ENCODE results near the gene C16orf87. TPM values are rescaled to one million over a fixed set of nuclear protein-coding genes. Genes with fewer than 3 reads are reported as not detected.

C16orf87 gene
- total RNA-seq, 1 donor from 2014 or later: 10.1 TPM

GRCh38 chr16:46828292-46828691 lies 2.7 kb downstream of the C16orf87 start:
- DNase-seq (ENCODE audit: low read depth): no peak
- Histone ChIP-seq H3K4me3 (ENCODE audit: low read depth, low read length) (no peak overlapping the region), H3K27me3 (ENCODE audit: control insufficient read depth, insufficient read depth, low read length) (no peaks in the 10 kb centered on the region), H3K36me3 (ENCODE audit: control insufficient read depth, insufficient read depth, low read length) (no peaks in the 10 kb centered on the region)
- TF ChIP-seq CTCF (IDR thresholded peaks at IDR 0.05; ENCODE audit: insufficient read depth, low read length, poor library complexity, severe bottlenecking): no peak

GRCh38 chr16:46826631-46827030 lies 4.3 kb downstream of the C16orf87 start:
- no peak overlapping the region for H3K4me3 ChIP-seq (ENCODE audit: low read depth, low read length)
- H3K36me3 ChIP-seq (ENCODE audit: control insufficient read depth, insufficient read depth, low read length): no peaks in the 10 kb centered on the region
- no peaks in the 10 kb centered on the region for H3K27me3 ChIP-seq (ENCODE audit: control insufficient read depth, insufficient read depth, low read length)
- DNase-seq (ENCODE audit: low read depth): no peak
- TF ChIP-seq CTCF (IDR thresholded peaks at IDR 0.05; ENCODE audit: insufficient read depth, low read length, poor library complexity, severe bottlenecking): no peak

GRCh38 chr16:46822270-46822669 lies 8.7 kb downstream of the C16orf87 start:
- H3K4me3 ChIP-seq (ENCODE audit: low read depth, low read length): no peak overlapping the region
- no peak for TF ChIP-seq CTCF (IDR thresholded peaks at IDR 0.05; ENCODE audit: insufficient read depth, low read length, poor library complexity, severe bottlenecking)
- no peak for DNase-seq (ENCODE audit: low read depth)
- no peaks in the 10 kb centered on the region for H3K36me3 ChIP-seq (ENCODE audit: control insufficient read depth, insufficient read depth, low read length)
- H3K27me3 ChIP-seq (ENCODE audit: control insufficient read depth, insufficient read depth, low read length): no peaks in the 10 kb centered on the region

GRCh38 chr16:46817961-46818360 lies 13.0 kb downstream of the C16orf87 start:
- no peak for DNase-seq (ENCODE audit: low read depth)

GRCh38 chr16:46814790-46815189 lies 16.2 kb downstream of the C16orf87 start:
- DNase-seq (ENCODE audit: low read depth): no peak
- Histone ChIP-seq H3K36me3 (ENCODE audit: control insufficient read depth, insufficient read depth, low read length) (no peaks in the 10 kb centered on the region), H3K27me3 (ENCODE audit: control insufficient read depth, insufficient read depth, low read length) (no peaks in the 10 kb centered on the region), H3K4me3 (ENCODE audit: low read depth, low read length) (no peak overlapping the region)
- no peak for TF ChIP-seq CTCF (IDR thresholded peaks at IDR 0.05; ENCODE audit: insufficient read depth, low read length, poor library complexity, severe bottlenecking)

More at GRCh38 chr16:46817961-46818360, 13.0 kb downstream of the C16orf87 start:
- Histone ChIP-seq H3K36me3 (ENCODE audit: control insufficient read depth, insufficient read depth, low read length) (no peaks in the 10 kb centered on the region), H3K4me3 (ENCODE audit: low read depth, low read length) (no peak overlapping the region), H3K27me3 (ENCODE audit: control insufficient read depth, insufficient read depth, low read length) (no peaks in the 10 kb centered on the region)
- TF ChIP-seq CTCF (IDR thresholded peaks at IDR 0.05; ENCODE audit: insufficient read depth, low read length, poor library complexity, severe bottlenecking): no peak

GRCh38 chr16:46813611-46814010 lies 17.4 kb downstream of the C16orf87 start:
- no peak for TF ChIP-seq CTCF (IDR thresholded peaks at IDR 0.05; ENCODE audit: insufficient read depth, low read length, poor library complexity, severe bottlenecking)
- Histone ChIP-seq H3K27me3 (ENCODE audit: control insufficient read depth, insufficient read depth, low read length) (no peaks in the 10 kb centered on the region), H3K4me3 (ENCODE audit: low read depth, low read length) (no peak overlapping the region), H3K36me3 (ENCODE audit: control insufficient read depth, insufficient read depth, low read length) (no peaks in the 10 kb centered on the region)
- no peak for DNase-seq (ENCODE audit: low read depth)
